GM12874 (cell line): ENCODE results near the gene SLC35G4.
"Not testable (repeated sequence)": the region's sequence is repeated elsewhere in the genome, so short reads cannot be mapped to it uniquely, and the experiment has no call there.

Experiments used
- TF ChIP-seq, protein P1 (sequence below): IDR thresholded peaks from 2 replicates; pipeline ENCODE4 v1.5.1; 2011; ENCODE audit warnings: low read depth, mild to moderate bottlenecking, control low read depth, low read length, moderate library complexity; ENCODE audit not compliant: insufficient read depth

SLC35G4 gene

DNA sequence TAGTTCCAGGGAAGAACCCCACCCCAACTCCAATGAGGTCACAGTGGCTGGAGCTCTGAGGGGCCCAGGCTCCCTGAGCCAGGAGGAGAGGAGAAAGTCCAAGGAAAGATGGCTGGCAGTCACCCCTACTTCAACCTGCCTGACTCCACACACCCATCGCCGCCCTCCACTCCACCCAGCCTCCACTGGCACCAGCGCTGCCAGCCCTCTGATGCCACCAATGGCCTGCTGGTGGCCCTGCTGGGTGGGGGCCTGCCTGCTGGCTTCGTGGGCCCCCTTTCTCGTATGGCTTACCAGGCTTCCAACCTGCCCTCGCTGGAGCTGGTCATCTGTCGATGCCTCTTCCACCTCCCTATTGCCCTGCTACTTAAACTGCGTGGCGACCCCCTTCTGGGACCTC, at the start of gene SLC35G4:
Gene SLC35G4 (plus strand): TSS at position 109 of the 400 bp plus-strand sequence. CDS start 0 bp downstream, at position 109.
- TF ChIP-seq, protein P1, sequence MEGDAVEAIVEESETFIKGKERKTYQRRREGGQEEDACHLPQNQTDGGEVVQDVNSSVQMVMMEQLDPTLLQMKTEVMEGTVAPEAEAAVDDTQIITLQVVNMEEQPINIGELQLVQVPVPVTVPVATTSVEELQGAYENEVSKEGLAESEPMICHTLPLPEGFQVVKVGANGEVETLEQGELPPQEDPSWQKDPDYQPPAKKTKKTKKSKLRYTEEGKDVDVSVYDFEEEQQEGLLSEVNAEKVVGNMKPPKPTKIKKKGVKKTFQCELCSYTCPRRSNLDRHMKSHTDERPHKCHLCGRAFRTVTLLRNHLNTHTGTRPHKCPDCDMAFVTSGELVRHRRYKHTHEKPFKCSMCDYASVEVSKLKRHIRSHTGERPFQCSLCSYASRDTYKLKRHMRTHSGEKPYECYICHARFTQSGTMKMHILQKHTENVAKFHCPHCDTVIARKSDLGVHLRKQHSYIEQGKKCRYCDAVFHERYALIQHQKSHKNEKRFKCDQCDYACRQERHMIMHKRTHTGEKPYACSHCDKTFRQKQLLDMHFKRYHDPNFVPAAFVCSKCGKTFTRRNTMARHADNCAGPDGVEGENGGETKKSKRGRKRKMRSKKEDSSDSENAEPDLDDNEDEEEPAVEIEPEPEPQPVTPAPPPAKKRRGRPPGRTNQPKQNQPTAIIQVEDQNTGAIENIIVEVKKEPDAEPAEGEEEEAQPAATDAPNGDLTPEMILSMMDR, result not testable (repeated sequence)

DNA sequence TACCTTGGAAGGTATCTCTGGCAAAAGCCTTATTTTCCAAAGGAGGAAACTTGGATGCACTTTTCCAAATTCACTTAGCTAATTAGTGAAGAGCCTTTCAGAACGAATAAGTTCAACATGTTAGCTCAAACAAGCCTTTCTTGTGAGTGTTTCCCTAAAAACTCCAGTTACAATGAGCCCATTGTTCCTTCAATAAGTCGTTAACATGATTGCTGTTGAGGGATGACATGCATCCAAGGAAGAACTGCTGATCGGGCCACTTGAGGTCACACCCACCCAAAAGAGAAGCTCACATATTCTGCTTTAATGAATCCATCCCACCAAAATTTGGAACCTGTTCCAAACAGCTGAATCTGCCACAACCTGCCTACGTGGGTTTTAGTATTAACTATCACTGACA, 48.1 kb upstream of the SLC35G4 start:
- TF ChIP-seq, protein P1, result no peak

DNA sequence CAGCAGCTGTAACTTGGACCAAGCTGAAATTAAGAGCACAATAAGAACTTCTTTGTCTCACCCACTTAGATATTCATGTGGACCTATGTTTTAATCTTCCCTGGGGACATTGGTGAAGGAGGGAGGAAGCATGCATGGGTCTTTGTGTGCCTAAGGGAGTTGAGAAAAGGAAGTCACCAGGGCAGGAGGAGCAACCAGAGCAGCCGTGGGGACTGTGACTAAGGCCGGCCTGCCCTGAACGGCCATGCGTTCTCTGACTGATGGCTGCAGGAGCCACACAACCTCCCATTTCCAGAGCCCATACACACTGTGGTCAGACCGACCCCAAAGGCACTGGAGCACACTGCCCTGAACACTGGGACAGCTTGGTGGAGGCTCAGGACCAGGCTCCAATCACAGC, 43.7 kb upstream of the SLC35G4 start:
- TF ChIP-seq, protein P1, result no peak

DNA sequence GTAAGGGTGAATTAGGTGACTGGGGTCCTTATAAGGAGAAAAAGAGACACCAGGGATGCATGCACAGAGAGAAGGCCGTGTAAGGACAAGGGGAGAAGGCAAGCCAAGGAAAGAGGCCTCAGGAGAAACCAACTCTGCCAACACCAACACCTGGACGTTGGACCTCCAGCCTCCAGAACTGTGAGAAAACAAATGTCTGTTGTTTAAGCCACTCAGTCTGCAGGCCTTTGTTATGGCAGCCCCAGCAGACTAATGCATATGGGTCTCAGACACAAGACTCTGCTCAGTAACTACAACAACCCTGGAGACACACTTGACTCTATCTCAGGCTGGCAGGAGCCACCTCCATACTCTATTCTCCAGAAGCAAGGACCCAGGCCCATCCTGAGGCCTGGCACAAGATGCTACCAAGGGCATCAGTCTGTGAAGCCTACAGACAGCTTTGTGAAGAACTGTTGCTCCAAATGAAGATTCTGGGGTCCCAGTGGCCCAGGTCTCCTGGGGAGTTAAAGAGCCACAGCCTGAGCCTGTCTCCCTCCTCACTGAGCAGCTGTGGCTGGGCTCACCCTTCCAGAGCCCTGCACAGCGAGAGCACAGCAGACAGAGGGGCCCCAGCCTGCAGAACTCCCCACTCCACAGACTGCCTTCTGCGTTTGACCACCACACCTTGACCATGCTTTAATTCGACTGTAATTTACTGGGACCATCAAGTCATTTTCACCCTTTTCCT, 43.0 kb upstream of the SLC35G4 start:
- TF ChIP-seq, protein P1, result no peak

DNA sequence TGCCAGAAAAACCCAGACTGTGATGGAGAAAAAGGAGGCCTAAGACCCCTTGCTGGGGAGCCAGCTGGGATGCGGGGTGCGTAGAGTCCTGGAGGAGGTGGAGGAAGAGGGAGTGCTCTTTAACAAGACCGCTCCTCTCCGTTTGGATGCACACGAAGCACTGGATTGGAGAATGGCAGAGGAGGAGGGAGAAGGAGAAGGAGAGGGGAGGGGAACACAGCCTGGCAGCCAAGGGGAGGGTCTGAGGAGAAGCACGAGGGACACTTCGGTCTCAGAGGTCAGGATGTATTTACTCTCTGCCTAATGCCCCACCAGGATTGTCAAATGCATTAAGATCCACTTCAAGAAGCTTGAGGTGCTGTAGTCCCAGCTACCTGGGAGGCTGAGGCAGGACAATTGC, 42.0 kb upstream of the SLC35G4 start:
- TF ChIP-seq, protein P1, result no peak

DNA sequence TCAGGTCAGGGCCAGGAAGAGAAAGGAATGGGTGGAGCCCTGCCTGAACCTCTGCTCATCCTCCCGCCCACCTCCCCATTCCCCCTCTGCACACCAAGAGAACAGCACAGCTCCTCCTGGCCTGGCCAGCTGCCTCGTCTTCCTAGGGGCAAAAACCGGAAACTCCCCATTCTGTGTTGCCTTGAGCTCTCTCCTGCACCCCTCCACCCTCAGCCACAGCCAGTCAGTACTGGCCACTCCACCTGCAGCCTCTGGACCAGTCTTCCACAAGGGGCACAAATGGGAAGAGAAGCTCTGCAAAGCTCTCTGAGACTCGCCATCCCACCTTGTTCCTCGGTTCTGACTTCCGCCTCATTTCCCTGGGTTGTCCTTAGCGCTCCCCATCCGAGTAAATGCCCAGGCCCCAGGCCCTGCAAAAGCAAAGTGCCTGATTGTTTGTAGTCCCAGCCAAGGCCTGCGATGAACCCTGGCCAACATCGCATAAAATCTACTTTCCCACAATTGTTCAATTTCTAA, 39.3 kb upstream of the SLC35G4 start:
- TF ChIP-seq, protein P1, result no peak

DNA sequence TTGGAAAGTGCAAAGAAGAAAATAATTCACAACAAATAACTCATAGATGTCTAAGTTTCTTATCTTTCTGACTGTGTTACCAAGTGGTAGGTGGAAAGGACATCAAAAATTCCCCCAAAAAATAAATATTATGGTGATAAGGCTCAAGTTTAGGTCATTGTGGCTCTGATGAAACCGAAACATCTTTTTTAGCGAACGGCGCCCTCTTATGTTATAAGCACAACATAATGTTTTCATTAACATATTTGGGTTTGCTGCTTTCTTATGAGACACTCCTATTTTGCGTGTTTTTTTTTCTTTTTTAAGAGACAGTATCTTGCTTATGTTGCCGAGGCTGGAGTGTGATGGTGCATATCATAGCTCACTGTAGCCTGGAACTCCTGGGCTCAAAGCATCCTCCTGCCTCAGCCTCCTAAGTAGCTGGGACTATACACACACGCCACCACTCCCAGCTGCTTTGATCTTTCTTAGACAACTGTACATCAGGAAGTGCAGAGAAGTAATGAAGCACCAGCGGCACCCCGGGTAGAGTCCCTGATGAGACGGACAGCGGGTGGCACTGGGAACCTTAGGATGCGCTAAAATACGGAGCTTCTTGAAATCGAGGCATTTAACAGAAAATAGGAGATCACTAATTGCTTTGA, 38.5 kb upstream of the SLC35G4 start:
- TF ChIP-seq, protein P1, result 0 out of 2 replicates have a peak, but pooled peaks have one; percentile 6
